ENCODE data around the gene AP2B1.

Gene AP2B1

DNA sequence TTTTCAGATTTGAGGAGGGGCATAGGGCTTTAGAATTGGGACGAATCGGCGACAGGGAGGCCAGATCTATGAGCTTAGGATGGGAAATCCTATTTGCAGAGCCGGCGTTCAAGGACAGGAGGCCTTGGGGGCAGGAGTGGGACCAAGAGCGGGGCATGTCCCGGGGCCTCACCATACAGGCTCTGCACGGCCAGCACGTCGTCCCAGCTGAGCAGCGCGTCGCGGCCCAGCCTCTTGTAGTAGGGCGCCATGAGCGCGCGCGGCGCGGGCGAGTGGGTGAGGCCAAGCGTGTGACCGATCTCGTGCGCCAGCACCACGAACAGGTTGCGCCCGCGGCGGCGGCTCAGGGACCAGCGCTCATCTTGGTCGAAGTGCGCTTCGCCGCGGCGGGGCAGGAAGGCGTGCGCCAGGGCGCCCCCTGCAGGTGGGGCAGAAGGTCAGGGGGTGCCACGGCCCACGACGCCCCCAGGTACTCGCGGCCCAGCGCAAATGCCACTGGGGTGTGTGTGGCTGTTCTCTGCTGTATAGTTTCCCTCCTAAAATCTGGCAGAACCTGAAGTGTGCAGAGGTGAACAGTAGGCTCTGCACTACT is 182.9 kb downstream of the AP2B1 start:
- H3K27me3 ChIP-seq (ENCODE audit: insufficient read depth, low read depth, severe bottlenecking): no peaks in the 10 kb centered on the region
- DNase-seq: no peak
- no peak overlapping the region for H3K27ac ChIP-seq
- TF ChIP-seq, protein P1, sequence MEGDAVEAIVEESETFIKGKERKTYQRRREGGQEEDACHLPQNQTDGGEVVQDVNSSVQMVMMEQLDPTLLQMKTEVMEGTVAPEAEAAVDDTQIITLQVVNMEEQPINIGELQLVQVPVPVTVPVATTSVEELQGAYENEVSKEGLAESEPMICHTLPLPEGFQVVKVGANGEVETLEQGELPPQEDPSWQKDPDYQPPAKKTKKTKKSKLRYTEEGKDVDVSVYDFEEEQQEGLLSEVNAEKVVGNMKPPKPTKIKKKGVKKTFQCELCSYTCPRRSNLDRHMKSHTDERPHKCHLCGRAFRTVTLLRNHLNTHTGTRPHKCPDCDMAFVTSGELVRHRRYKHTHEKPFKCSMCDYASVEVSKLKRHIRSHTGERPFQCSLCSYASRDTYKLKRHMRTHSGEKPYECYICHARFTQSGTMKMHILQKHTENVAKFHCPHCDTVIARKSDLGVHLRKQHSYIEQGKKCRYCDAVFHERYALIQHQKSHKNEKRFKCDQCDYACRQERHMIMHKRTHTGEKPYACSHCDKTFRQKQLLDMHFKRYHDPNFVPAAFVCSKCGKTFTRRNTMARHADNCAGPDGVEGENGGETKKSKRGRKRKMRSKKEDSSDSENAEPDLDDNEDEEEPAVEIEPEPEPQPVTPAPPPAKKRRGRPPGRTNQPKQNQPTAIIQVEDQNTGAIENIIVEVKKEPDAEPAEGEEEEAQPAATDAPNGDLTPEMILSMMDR (IDR thresholded peaks at IDR 0.05; ENCODE audit: low read depth, low read length): peak; percentile 32
- H3K9me3 ChIP-seq (ENCODE audit: severe bottlenecking): no peaks in the 10 kb centered on the region
- H3K4me3 ChIP-seq (ENCODE audit: low read depth, low read length): no peak overlapping the region
- no peaks in the 10 kb centered on the region for H3K36me3 ChIP-seq

GRCh38 chr17:35773129-35773528 is 186.0 kb downstream of the AP2B1 start:
- no peaks in the 10 kb centered on the region for H3K27me3 ChIP-seq (ENCODE audit: insufficient read depth, low read depth, severe bottlenecking)
- H3K4me3 ChIP-seq (ENCODE audit: low read depth, low read length): no peak overlapping the region
- no peaks in the 10 kb centered on the region for H3K36me3 ChIP-seq
- no peaks in the 10 kb centered on the region for H3K9me3 ChIP-seq (ENCODE audit: severe bottlenecking)
- no peak for DNase-seq
- H3K27ac ChIP-seq: no peak overlapping the region
- TF ChIP-seq, protein P1 (IDR thresholded peaks at IDR 0.05; ENCODE audit: low read depth, low read length): no peak

DNA sequence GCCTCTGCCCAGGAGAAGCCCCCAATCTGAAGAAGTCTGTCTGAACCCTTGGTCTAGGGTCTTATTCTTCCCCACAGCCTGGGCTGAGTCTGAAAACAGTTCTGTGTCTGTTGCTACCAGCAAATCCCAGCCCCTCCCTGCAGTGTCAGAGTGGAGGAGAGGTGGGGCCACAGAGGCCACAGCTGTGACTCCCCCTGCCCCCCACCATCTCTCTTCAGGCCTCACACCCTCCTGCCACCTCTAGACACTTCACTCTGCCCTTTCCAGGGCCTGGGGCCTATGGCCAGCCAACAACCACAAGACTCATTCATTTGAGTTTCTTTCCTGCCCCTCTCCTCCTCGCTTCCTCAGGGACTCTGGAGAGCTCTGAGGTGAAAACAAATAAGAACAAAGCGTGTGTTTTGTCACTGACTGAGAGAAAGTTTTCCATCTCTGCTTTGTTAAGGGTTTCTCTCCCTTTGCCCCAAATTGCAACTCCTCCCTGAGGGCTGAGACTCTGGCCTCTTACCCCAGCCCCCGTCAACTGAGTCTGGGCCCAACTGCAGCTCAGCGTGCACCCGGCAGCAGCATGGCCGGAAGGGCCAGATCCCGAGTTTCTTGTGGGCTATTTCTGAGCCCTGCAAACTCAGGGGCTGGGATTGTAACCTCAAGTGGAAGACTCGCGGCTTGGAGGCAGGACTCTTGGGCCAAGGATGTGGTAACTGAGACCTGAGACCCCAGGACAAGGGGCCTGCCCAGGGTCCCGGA is 186.7 kb downstream of the AP2B1 start:
- Histone ChIP-seq H3K27me3 (ENCODE audit: insufficient read depth, low read depth, severe bottlenecking) (no peaks in the 10 kb centered on the region), H3K36me3 (no peaks in the 10 kb centered on the region), H3K4me3 (ENCODE audit: low read depth, low read length) (no peak overlapping the region), H3K27ac (no peak overlapping the region), H3K9me3 (ENCODE audit: severe bottlenecking) (no peaks in the 10 kb centered on the region)
- DNase-seq: no peak
- TF ChIP-seq, protein P1 (IDR thresholded peaks at IDR 0.05; ENCODE audit: low read depth, low read length): no peak

DNA sequence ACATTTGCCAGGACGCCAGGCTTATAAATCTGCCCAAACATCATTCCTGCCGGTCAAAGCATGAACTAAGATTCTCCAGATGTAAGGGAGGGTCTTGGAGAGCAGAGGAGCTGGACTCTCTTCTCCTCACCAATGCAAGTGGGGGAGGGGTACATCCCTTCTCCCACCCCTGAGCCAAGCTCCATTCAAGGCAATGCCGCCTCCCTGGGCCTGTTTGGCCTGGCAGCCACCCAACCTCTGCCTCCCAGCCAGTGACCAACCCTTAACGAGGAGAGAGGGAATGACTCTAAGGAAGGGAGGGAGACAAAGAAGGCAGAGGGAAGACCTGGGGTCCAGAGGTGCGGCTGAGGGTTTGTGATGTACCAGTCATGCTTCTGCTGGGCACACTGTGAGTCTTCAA is 187.4 kb downstream of the AP2B1 start:
- Histone ChIP-seq H3K36me3 (no peaks in the 10 kb centered on the region), H3K27ac (no peak overlapping the region), H3K27me3 (ENCODE audit: insufficient read depth, low read depth, severe bottlenecking) (no peaks in the 10 kb centered on the region), H3K9me3 (ENCODE audit: severe bottlenecking) (no peaks in the 10 kb centered on the region), H3K4me3 (ENCODE audit: low read depth, low read length) (no peak overlapping the region)
- no peak for DNase-seq
- TF ChIP-seq, protein P1 (IDR thresholded peaks at IDR 0.05; ENCODE audit: low read depth, low read length): no peak

DNA sequence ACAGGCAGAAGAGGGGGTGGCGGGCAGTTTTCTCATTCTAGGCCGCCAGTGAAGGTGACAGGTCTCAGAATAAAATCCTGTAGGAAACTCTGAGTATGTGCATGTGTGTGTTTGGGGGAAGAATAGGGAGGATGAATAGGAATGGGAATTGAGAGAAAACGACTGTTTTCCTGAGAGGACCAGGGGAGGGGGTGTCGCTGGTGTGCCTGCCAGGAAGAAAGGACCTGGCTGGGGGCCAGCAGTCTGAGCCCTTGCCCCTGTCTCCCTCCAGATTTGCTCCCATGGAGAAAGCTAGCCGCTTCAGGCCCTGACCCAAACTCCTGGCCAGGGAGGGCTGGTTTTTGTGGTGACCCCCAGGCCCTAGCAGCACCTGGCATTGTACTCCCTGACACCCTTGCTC is 187.9 kb downstream of the AP2B1 start:
- Histone ChIP-seq H3K27me3 (ENCODE audit: insufficient read depth, low read depth, severe bottlenecking) (no peaks in the 10 kb centered on the region), H3K4me3 (ENCODE audit: low read depth, low read length) (no peak overlapping the region), H3K9me3 (ENCODE audit: severe bottlenecking) (no peaks in the 10 kb centered on the region), H3K27ac (no peak overlapping the region), H3K36me3 (no peaks in the 10 kb centered on the region)
- TF ChIP-seq, protein P1 (IDR thresholded peaks at IDR 0.05; ENCODE audit: low read depth, low read length): no peak
- DNase-seq: no peak

Measured in WERI-Rb-1 (cell line).